Measurements from ENCODE around the gene CYP2A13.
"Not testable (repeated sequence)": the region's sequence is repeated elsewhere in the genome, so short reads cannot be mapped to it uniquely, and the experiment has no call there.

Gene CYP2A13

GRCh38 chr19:41088151-41088550, at the start of gene CYP2A13:
Gene CYP2A13, plus strand, starts transcription at chr19:41088451. Its CDS starts 21 bp downstream, at chr19:41088472.
- DNase-seq, result no peak

- no peak for DNase-seq
Measured at GRCh38 chr19:41039806-41040205, 48.4 kb upstream of the CYP2A13 start.

DNA sequence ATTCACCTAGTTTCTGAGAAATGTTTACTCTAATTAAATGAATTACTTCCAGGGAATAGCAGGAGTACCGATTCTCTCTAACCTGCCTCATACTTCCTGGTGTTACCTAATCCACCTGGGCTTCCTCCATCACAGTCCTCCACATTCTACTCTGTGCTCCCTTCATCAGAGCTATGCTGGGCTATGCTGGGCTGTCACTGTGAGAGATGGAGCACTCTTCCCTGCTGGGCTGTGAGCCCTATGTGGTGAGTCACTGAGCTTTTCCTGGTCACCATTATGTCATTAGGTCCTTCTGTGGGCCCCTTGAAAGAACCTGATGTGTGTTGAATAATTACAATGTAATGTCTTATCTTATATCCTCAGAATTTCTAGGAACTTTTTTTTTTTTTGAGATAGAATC, 43.2 kb upstream of the CYP2A13 start:
- not testable (repeated sequence) for DNase-seq

- DNase-seq, result no peak
Measured at GRCh38 chr19:41050426-41050825, 37.8 kb upstream of the CYP2A13 start.

DNA sequence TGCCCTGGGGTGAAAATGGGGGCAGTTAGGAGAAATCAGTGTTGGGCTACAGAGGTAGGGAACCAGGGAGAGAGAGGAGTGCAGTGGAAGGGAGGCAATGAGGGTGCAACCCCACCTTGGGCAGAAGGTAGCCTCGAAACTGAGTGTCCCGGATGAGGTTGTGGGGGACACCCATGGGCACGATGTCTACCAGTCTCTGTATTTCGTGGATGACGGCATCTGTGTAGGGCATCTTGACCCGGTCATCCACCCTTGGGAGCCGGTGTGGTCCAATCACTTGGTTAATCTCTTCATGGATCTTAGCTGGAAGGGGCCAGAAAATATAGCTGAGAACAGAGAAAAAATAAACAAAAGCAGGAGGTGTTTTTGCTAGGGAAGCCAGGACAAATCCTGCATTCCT, 36.1 kb upstream of the CYP2A13 start:
- DNase-seq, result not testable (repeated sequence)

GRCh38 chr19:41053331-41053730, 34.9 kb upstream of the CYP2A13 start:
- not testable (repeated sequence) for DNase-seq

DNA sequence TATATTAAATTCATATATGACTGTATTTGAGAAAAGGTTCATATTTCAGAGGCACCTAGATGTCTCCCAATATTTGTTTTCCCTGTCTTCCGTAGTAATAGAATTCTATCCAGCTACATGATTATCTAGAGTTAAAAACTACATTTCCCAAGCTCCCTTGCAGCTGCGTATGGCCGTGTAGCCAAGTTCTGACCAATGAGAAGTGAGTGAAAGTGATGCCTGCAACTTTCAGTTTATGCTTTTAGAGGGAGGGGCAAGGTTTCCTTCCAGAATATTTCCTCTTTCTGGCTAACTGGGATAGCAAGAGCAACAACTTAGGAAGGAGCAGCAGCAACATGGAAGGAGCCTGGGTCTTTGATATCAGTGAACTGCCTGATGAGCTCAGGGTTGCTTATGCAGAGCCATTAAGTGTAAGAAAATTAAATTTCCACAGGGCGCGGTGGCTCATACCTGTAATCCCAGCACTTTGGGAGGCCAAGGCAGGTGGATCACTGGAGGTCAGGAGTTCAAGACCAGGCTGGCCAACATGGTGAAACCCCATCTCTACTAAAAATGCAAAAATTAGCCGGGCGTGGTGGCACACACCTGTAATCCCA, 23.2 kb upstream of the CYP2A13 start:
- no peak for DNase-seq

- no peak for DNase-seq
Measured at GRCh38 chr19:41076286-41076685, 12.0 kb upstream of the CYP2A13 start.

- no peak for DNase-seq
Measured at GRCh38 chr19:41083516-41083915, 4.7 kb upstream of the CYP2A13 start.

GRCh38 chr19:41085748-41086415, 2.4 kb upstream of the CYP2A13 start:
- no peak for DNase-seq

DNA sequence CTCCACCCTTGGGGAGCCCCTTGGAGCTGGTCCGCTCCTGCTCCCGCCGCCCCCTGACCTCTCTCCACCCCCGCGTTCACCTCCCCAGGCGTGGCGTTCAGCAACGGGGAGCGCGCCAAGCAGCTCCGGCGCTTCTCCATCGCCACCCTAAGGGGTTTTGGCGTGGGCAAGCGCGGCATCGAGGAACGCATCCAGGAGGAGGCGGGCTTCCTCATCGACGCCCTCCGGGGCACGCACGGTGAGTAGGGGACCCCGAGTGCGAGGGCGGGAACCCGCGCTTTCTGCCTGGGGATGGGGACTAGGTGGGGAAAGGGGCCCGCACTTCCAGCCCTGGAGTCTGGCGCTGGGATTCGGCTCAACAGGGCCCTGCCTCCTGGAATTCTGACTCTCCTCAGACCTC, 1.7 kb downstream of the CYP2A13 start:
- DNase-seq, result no peak

DNA sequence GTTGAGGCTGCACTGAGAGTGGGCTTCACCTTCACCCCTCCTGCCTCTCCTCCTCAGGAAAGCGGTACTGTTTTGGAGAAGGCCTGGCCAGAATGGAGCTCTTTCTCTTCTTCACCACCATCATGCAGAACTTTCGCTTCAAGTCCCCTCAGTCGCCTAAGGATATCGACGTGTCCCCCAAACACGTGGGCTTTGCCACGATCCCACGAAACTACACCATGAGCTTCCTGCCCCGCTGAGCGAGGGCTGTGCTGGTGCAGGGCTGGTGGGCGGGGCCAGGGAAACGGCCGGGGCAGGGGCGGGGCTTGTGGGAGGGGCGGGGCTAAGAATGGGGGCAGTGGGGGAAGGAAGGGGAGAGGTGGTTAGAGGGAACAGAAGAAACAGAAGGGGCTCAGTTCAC, 7.5 kb downstream of the CYP2A13 start:
- DNase-seq, result peak; percentile 3

- DNase-seq, result no peak
Measured at GRCh38 chr19:41096353-41096752, 8.1 kb downstream of the CYP2A13 start.

GRCh38 chr19:41097302-41097701, 9.1 kb downstream of the CYP2A13 start:
- no peak for DNase-seq

GRCh38 chr19:41098762-41099161, 10.5 kb downstream of the CYP2A13 start:
- no peak for DNase-seq

DNA sequence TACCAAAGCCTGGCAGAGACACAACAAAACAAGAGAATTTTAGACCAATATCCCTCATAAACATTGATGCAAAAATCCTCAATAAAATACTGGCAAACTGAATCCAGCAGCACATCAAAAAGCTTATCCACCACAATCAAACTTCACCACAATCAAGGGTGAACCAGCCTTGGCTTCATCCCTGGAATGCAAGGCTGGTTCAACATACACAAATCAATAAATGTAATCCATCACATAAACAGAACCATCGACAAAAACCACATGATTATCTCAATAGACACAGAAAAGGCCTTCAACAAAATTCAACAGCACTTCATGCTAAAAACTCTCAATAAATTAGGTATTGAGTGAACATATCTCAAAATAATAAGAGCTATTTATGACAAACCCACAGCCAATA, 14.0 kb downstream of the CYP2A13 start:
- not testable (repeated sequence) for DNase-seq

DNA sequence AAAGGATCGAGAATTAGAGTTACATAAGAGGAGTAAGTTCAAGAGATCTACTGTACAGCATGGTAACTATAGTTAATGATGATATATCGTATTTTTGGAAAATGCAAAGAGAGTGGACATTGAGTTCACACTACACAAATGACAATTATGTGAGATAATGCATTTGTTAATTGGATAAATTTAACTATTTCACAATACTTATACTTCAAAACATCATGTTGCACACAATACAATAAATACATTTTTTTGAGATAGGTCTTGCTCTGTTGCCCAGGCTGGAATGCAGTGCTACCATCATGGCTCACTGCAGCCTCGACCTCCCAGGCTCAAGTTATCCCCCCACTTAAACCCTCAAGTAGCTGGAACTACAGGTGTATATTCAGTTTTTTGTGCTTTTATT, 17.9 kb downstream of the CYP2A13 start:
- DNase-seq, result no peak

DNA sequence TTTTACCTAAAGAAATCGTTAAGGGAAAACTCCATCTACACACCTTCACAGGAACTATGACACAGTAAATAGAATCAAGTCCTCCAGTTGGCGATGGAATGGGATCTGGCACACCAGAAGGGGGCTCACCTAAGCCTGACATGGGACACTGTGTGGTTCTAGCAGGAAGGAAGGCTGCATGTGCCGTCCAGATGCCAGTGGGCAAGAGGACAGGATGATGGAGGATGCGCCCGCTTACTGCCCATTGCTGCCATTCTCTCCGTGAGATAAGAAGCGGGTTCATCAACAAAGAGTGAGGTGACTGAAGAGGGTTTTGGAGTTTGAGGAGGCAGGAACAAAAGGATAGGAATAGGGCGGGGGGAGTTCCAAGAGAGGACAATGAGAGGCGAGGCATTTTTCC, 23.0 kb downstream of the CYP2A13 start:
- no peak for DNase-seq

DNA sequence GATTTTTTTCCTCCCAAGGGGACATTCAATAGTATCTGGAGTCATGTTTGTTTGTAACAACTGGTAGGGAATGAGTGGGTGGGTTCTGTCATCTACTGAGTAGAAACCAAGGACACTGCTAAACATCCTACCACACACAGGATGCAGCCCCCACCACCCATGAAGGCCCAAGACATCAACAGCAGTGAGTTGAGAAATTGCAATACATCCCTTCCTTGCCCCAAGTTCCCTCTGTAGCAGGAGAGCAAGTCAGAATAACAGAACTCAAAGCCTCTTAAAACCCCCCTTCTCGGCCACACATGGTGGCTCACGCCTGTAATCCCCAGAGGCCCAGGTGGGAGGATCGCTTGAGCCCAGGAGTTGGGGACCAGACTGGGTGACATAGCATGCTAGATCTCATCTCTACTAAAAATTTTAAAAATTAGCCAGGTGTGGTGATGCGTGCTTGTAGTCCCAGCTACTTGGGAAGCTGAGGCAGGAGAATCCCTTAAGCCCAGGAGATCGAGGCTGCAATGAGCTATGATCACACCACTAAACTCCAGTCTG, 23.6 kb downstream of the CYP2A13 start:
- no peak for DNase-seq

- no peak for DNase-seq
Measured at GRCh38 chr19:41112728-41113290, 24.6 kb downstream of the CYP2A13 start.

- DNase-seq, result no peak
Measured at GRCh38 chr19:41114132-41114531, 25.9 kb downstream of the CYP2A13 start, which contains the start of gene CYP2F1. Gene CYP2F1, plus strand, starts transcription at chr19:41114432. Its CDS starts 1,757 bp downstream, at chr19:41116189.

- DNase-seq, result no peak
Measured at GRCh38 chr19:41116261-41116660, 28.0 kb downstream of the CYP2A13 start.

DNA sequence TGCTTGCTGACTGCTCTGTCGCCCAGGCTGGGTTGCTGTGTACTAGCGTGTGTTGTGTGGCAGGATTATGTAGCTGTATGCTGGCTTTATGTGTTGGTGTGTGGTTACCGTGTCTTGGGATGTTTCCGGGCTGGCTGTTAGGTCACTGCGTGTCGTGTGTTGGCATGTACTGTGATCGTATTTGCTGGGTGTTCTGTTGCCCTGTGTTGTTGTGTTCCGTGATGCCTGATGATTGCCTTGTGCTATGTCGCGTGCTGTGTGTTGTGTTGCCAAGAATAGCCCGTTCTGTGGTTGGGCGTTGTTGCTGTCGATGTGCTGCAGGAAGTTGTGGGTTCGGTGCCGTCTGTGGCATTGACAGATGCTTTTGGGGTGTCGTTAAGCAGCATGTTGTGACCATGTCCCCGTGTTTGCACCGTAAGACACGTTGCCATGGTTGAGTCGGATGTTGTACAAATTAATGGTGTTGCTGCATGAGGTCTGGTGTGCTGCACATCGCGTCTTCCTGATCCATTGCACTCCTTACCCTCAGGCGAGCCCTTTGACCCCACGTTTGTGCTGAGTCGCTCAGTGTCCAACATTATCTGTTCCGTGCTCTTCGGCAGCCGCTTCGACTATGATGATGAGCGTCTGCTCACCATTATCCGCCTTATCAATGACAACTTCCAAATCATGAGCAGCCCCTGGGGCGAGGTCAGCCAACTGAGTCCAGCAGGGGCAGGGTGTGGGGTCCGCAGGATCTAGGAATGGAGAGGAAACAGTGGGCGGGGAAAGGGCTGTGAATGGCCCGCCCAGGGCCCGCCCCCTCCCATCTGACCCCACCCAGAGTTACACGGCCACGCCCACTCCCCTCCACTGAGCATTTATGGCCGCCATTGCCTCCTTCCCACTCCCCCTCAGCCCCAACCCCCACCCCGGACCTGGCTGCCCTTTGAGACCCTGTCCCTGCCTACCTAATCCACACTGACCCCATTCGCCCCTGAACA, 33.0 kb downstream of the CYP2A13 start:
- DNase-seq, result peak; percentile 67
